ENCODE measurements around the gene PLA2G4F.

GRCh38 chr15:42159381-42160015 is 3.1 kb upstream of the PLA2G4F start:
- TF ChIP-seq CTCF (IDR thresholded peaks at IDR 0.05): no peak
- TF ChIP-seq POLR2AphosphoS5 (IDR thresholded peaks at IDR 0.05; ENCODE audit: insufficient read depth in 1 of 2, low read depth in 1 of 2): no peak
